ENCODE data around the gene CCDC88B. TPM values are rescaled to one million over a fixed set of nuclear protein-coding genes. Genes with fewer than 3 reads are reported as not detected.

CCDC88B gene
- total and polyA plus RNA-seq, 9 of the 15 experiments (the other 6 are each of a cell fraction or from before 2014, with no cell fraction given) = 0.13 to 18.1 (median 7.9) TPM

GRCh38 chr11:64334764-64335735 lies 5.0 kb upstream of the CCDC88B start (continued):
- TF ChIP-seq REST (IDR thresholded peaks at IDR 0.05; ENCODE audit: borderline replicate concordance) (peak; percentile 59; the same call in 1 of the 2 replicates), REST (CRISPR knock-in tag; IDR thresholded peaks at IDR 0.05; ENCODE audit: low read depth) (no peak), MGA (IDR thresholded peaks at IDR 0.05) (peak; percentile 58; the same call in 1 of the 2 replicates), ZNF263 (CRISPR knock-in tag; IDR thresholded peaks at IDR 0.05; ENCODE audit: borderline replicate concordance) (peak; percentile 84)
